ENCODE results near the gene SIAE.
A peak's percentile ranks its signal among the peaks of the same experiment; 100 is the strongest.
"Not testable (repeated sequence)": the region's sequence is repeated elsewhere in the genome, so short reads cannot be mapped to it uniquely, and the experiment has no call there.

The SIAE gene

DNA sequence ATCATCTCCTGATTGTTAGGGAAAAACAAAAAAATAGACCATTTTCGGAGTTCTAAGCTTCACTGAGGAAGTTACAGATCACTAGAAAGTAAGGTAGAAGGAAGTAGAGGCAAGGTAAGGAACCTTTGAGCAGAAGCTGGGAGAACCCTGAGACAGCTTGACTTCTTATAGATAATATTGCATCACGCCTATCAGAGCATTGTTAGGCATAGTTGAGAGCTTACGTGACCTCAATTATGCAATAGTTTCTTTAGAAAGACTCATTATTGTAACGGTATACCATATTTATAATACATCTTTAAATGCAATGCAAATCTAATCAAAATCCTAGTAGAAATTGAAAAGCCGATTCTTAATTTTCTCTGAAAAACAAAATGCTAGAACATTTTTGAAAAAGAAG is 46.0 kb downstream of the SIAE start:
- Mint-ChIP-seq H3K9me3 (no peaks in the 10 kb centered on the region), H3K27ac (no peak overlapping the region), H3K4me3 (no peak overlapping the region), H3K27me3 (peaks cover 3% of the 10 kb centered on the region), H3K4me1 (peaks cover 16% of the 10 kb centered on the region), H3K36me3 (peaks cover 49% of the 10 kb centered on the region)
- CTCF ChIA-PET = interaction anchor here (1.5 kb wide), 1 partner anchor 15 kb away, joined by 3 read pairs; no protein-coding TSS in a partner anchor
- DNase-seq = no peak

- Mint-ChIP-seq H3K27me3 (peaks cover 6% of the 10 kb centered on the region), H3K36me3 (peaks cover 36% of the 10 kb centered on the region), H3K9me3 (no peaks in the 10 kb centered on the region), H3K4me3 (no peak overlapping the region), H3K4me1 (peaks cover 16% of the 10 kb centered on the region), H3K27ac (no peak overlapping the region)
- DNase-seq = no peak
- CTCF ChIA-PET = interaction anchor here (0.6 to 1.4 kb wide), 3 partner anchors 11 to 251 kb away, joined by 3 to 5 read pairs (median 4); no protein-coding TSS in a partner anchor
Measured at GRCh38 chr11:124625504-124626168, 47.9 kb downstream of the SIAE start.

GRCh38 chr11:124623861-124624525 is 49.5 kb downstream of the SIAE start:
- CTCF ChIA-PET = interaction anchor here (1.1 to 1.9 kb wide), 3 partner anchors 9 to 139 kb away, joined by 3 to 8 read pairs (median 5); no protein-coding TSS in a partner anchor
- Mint-ChIP-seq H3K36me3 (peaks cover 28% of the 10 kb centered on the region), H3K4me1 (peaks cover 16% of the 10 kb centered on the region), H3K4me3 (peak overlapping the region; percentile 88), H3K9me3 (no peaks in the 10 kb centered on the region), H3K27me3 (peaks cover 13% of the 10 kb centered on the region), H3K27ac (no peak overlapping the region)
- no peak for DNase-seq

DNA sequence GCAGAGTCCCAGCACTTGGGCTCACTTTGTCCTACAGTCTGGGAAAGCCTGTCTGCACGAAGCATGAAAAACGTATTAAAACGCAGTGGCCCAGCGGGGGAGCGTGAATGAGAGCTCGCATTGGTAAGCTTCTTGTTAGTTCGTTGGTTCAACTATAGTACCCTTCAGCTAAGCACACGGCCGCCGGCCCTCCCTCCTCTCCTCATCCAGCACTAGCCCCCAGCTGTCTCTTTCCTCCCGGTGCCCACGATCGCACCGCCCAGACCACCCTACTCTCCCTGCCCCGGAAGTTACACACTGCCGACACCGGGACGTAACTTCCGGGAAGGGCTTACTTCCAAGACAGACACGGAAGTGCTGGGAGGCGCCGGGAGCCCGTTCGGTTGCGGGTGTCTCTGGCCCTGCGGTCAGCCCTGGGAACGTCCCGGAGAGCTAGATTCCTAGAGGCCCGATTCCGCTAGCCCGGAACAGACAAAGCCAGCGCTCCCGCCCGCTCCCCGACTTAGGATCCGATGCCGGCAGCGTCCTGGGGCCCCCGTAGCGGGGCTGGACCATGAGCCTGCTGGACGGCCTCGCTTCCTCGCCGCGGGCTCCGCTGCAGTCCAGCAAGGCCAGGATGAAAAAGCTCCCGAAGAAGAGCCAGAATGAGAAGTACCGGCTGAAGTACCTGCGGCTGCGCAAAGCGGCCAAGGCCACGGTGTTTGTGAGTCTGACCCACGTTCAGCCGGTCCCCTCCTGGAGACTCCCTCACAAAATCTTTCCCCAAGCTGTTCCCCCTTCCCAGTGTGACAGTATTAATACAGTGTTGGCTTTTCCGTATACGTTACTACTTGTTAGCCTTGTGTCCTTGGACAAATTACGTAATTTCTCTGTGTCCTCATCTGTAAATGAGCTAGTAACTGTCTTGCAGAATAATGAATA is 50.7 kb downstream of the SIAE start, which contains the start of gene TBRG1:
Gene TBRG1, plus strand, starts transcription at position 334 of the 921 bp plus-strand sequence. Its CDS starts 220 bp downstream, at position 554.
- CTCF ChIA-PET = interaction anchor here (0.7 to 1.9 kb wide), 4 partner anchors 10 to 253 kb away, joined by 3 to 8 read pairs (median 4); no protein-coding TSS in a partner anchor
- Mint-ChIP-seq H3K4me3 (peak within 1 kb of the TSS; percentile 88), H3K9me3 (no peaks in the 10 kb centered on the region), H3K36me3 (peaks cover 23% of the 10 kb centered on the region), H3K4me1 (peaks cover 16% of the 10 kb centered on the region), H3K27me3 (peaks cover 13% of the 10 kb centered on the region), H3K27ac (peak within 1 kb of the TSS; percentile 90)
- peak; percentile 91 for DNase-seq

GRCh38 chr11:124618863-124619262 is 54.7 kb downstream of the SIAE start:
- H3K4me1 Mint-ChIP-seq = peaks cover 6% of the 10 kb centered on the region
- CTCF ChIA-PET = interaction anchor here (1.3 to 1.9 kb wide), 2 partner anchors 12 to 51 kb away, joined by 4 to 5 read pairs; no protein-coding TSS in a partner anchor
- H3K27ac Mint-ChIP-seq = no peak overlapping the region
- no peaks in the 10 kb centered on the region for H3K36me3 Mint-ChIP-seq
- DNase-seq = no peak
- no peak overlapping the region for H3K4me3 Mint-ChIP-seq
- no peaks in the 10 kb centered on the region for H3K9me3 Mint-ChIP-seq
- peaks cover 23% of the 10 kb centered on the region for H3K27me3 Mint-ChIP-seq

DNA sequence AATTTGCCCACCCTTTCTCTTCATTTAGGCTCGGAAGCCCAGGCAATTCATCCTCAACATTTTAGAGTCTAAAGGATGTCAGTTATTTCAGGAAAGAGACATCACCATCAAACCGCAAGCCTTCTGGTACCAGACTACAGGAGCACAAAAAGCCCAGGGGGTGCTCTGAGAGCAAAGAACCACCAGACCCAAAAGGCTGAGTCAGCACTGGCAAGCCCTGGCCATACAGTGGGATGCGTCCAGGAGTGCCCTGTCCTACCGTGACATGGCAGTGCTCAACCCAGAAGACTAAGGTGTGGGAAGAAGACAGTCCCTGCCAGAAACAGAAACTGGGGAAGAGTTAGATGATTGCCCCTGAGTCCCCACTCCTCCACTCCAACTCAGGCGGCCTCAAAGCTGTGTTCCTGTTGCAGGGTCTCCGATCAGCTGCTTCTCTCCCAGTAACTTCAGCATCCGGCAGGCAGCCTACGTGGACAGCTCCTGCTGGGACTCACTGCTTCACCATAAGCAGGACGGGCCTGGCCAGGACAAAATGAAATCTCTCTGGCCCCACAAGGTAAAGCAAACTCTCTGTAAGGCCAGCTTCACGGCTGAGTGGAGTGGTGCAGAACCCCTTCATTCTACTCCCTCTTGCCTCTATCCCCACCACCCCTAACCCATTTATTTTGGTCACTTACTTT is 60.8 kb downstream of the SIAE start:
- Mint-ChIP-seq H3K27ac (no peak overlapping the region), H3K4me3 (no peak overlapping the region), H3K27me3 (peaks cover 10% of the 10 kb centered on the region), H3K9me3 (no peaks in the 10 kb centered on the region), H3K36me3 (no peaks in the 10 kb centered on the region), H3K4me1 (peaks cover 7% of the 10 kb centered on the region)
- DNase-seq = no peak
- CTCF ChIA-PET = no interaction called here

- no peak overlapping the region for H3K27ac Mint-ChIP-seq
- peak; percentile 50 for DNase-seq
- no peaks in the 10 kb centered on the region for H3K36me3 Mint-ChIP-seq
- H3K4me3 Mint-ChIP-seq = no peak overlapping the region
- H3K9me3 Mint-ChIP-seq = no peaks in the 10 kb centered on the region
- H3K27me3 Mint-ChIP-seq = peaks cover 9% of the 10 kb centered on the region
- CTCF ChIA-PET = no interaction called here
- peaks cover 7% of the 10 kb centered on the region for H3K4me1 Mint-ChIP-seq
Measured at GRCh38 chr11:124612045-124612444, 61.5 kb downstream of the SIAE start.

DNA sequence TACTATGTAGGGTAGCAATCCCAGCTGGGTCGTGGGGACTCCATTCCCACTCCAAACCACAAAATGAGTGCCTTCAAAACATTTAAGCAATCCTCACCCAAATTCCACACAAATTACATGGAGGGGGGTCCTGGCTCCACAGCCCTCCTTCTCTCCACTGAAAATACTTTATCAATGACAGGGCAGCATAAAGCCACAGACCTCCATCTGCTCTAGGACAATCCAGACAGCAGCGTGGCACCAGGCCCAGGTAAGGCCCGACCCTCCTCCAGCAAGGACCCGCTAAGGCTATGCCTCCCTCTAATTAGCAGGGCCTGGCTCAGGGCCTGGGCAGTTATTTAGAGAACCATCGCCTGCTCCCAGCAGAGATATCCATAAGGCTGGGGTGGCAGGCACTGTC is 62.5 kb downstream of the SIAE start, which contains the start of gene PANX3:
Gene PANX3, plus strand, starts transcription at position 365 of the 400 bp plus-strand sequence. CDS start 129 bp downstream, outside the sequence.
- H3K4me3 Mint-ChIP-seq = no peak within 1 kb of the TSS
- DNase-seq = no peak
- peaks cover 7% of the 10 kb centered on the region for H3K4me1 Mint-ChIP-seq
- no peak within 1 kb of the TSS for H3K27ac Mint-ChIP-seq
- peaks cover 4% of the 10 kb centered on the region for H3K27me3 Mint-ChIP-seq
- H3K36me3 Mint-ChIP-seq = no peaks in the 10 kb centered on the region
- H3K9me3 Mint-ChIP-seq = no peaks in the 10 kb centered on the region
- CTCF ChIA-PET = no interaction called here

- DNase-seq = no peak
- Mint-ChIP-seq H3K9me3 (no peaks in the 10 kb centered on the region), H3K4me3 (no peak overlapping the region), H3K27me3 (peaks cover 8% of the 10 kb centered on the region), H3K4me1 (peaks cover 7% of the 10 kb centered on the region), H3K27ac (no peak overlapping the region), H3K36me3 (no peaks in the 10 kb centered on the region)
- CTCF ChIA-PET = interaction anchor here (1.0 kb wide), 1 partner anchor 9 kb away, joined by 3 read pairs; no protein-coding TSS in a partner anchor
Measured at GRCh38 chr11:124610295-124610694, 63.2 kb downstream of the SIAE start.

DNA sequence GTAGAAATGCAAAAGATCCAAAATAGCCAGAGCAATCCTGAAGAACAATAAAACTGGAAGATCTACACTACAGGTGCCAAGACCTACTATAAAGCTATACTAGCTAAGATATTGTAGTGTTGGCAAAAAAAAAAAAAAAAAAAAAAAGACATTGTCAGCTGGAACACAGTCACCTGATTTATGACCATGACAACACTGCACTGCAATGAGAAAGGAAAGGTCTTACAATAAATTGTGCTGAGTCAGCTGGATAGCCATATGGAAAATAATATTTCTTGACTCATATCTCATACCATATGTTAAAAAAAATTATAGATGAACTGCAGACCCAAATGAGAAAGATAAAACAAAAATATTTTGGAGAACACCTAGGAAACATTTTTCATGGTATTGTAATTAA is 65.4 kb downstream of the SIAE start:
- no peak overlapping the region for H3K4me3 Mint-ChIP-seq
- peaks cover 3% of the 10 kb centered on the region for H3K27me3 Mint-ChIP-seq
- CTCF ChIA-PET = no interaction called here
- no peaks in the 10 kb centered on the region for H3K36me3 Mint-ChIP-seq
- peaks cover 7% of the 10 kb centered on the region for H3K4me1 Mint-ChIP-seq
- no peaks in the 10 kb centered on the region for H3K9me3 Mint-ChIP-seq
- no peak overlapping the region for H3K27ac Mint-ChIP-seq
- no peak for DNase-seq

- no peak for DNase-seq
- Mint-ChIP-seq H3K27ac (no peak overlapping the region), H3K9me3 (no peaks in the 10 kb centered on the region)
Measured at GRCh38 chr11:124605719-124606118, 67.8 kb downstream of the SIAE start.

DNA sequence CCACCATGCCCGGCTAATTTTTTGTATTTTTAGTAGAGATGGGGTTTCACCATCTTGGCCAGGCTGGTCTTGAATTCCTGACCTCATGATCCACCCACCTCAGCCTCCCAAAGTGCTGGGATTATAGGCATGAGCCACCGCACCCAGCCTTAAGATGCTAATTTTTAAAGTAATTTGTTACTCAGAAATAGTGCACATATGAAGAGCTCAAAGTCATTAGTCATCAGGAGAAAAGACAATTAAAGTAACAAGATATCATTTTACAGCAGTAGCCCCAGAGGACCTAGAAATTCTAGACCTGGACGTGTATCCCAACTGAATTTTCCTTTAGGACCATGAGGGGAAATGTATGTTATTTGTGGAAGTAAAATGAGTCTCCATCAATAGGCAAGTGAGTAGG is 70.8 kb downstream of the SIAE start:
- DNase-seq, H3K4me1 Mint-ChIP-seq, CTCF ChIA-PET, H3K27me3 Mint-ChIP-seq, H3K36me3 Mint-ChIP-seq, H3K4me3 Mint-ChIP-seq, H3K27ac Mint-ChIP-seq, H3K9me3 Mint-ChIP-seq: not testable (repeated sequence)

More at GRCh38 chr11:124605719-124606118, 67.8 kb downstream of the SIAE start:
- CTCF ChIA-PET = no interaction called here
- Mint-ChIP-seq H3K36me3 (no peaks in the 10 kb centered on the region), H3K27me3 (peaks cover 3% of the 10 kb centered on the region), H3K4me1 (no peaks in the 10 kb centered on the region), H3K4me3 (no peak overlapping the region)

GRCh38 chr11:124602193-124602592 is 71.3 kb downstream of the SIAE start:
- no peaks in the 10 kb centered on the region for H3K4me1 Mint-ChIP-seq
- DNase-seq = no peak
- H3K4me3 Mint-ChIP-seq = no peak overlapping the region
- CTCF ChIA-PET = interaction anchor here (2.1 kb wide), 1 partner anchor 17 kb away, joined by 5 read pairs; no protein-coding TSS in a partner anchor
- H3K27ac Mint-ChIP-seq = no peak overlapping the region
- peaks cover 8% of the 10 kb centered on the region for H3K27me3 Mint-ChIP-seq
- no peaks in the 10 kb centered on the region for H3K9me3 Mint-ChIP-seq
- H3K36me3 Mint-ChIP-seq = no peaks in the 10 kb centered on the region

All from activated naive CD4-positive, alpha-beta T cell treated with anti-CD3 and anti-CD28 coated beads, Interleukin-2, amount 10 ng/mL, durations not matched to agents 7 days and 5 days (primary cell).